ENCODE results near the gene MAPT.

The MAPT gene

DNA sequence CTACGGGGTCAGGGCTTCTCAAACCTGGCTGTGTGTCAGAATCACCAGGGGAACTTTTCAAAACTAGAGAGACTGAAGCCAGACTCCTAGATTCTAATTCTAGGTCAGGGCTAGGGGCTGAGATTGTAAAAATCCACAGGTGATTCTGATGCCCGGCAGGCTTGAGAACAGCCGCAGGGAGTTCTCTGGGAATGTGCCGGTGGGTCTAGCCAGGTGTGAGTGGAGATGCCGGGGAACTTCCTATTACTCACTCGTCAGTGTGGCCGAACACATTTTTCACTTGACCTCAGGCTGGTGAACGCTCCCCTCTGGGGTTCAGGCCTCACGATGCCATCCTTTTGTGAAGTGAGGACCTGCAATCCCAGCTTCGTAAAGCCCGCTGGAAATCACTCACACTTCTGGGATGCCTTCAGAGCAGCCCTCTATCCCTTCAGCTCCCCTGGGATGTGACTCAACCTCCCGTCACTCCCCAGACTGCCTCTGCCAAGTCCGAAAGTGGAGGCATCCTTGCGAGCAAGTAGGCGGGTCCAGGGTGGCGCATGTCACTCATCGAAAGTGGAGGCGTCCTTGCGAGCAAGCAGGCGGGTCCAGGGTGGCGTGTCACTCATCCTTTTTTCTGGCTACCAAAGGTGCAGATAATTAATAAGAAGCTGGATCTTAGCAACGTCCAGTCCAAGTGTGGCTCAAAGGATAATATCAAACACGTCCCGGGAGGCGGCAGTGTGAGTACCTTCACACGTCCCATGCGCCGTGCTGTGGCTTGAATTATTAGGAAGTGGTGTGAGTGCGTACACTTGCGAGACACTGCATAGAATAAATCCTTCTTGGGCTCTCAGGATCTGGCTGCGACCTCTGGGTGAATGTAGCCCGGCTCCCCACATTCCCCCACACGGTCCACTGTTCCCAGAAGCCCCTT, 115.6 kb downstream of the MAPT start:
- Histone ChIP-seq H3K36me3 (replicated peaks; ENCODE audit: insufficient read depth, low read length) (no peaks in the 10 kb centered on the region), H2AFZ (ENCODE audit: low read length) (no peak overlapping the region), H3K27me3 (replicated peaks; ENCODE audit: insufficient read depth, low read length) (no peaks in the 10 kb centered on the region), H3K4me1 (ENCODE audit: low read length) (no peaks in the 10 kb centered on the region), H3K9ac (ENCODE audit: low read length) (no peak overlapping the region), H3K9me2 (replicated peaks; ENCODE audit: insufficient read depth, low read length) (no peaks in the 10 kb centered on the region), H3K4me2 (ENCODE audit: low read depth, low read length) (no peak overlapping the region), H3K4me3 (ENCODE audit: low read length) (no peak overlapping the region), H3K79me2 (ENCODE audit: low read length) (no peaks in the 10 kb centered on the region), H4K20me1 (ENCODE audit: insufficient read depth, low read length) (no peaks in the 10 kb centered on the region), H3K9me3 (replicated peaks; ENCODE audit: insufficient read depth, low read length) (no peaks in the 10 kb centered on the region), H3K27ac (ENCODE audit: low read length) (no peak overlapping the region), H3F3A (ENCODE audit: insufficient read depth, low read length) (no peaks in the 10 kb centered on the region)
- DNase-seq = no peak
- TF ChIP-seq, protein P1, sequence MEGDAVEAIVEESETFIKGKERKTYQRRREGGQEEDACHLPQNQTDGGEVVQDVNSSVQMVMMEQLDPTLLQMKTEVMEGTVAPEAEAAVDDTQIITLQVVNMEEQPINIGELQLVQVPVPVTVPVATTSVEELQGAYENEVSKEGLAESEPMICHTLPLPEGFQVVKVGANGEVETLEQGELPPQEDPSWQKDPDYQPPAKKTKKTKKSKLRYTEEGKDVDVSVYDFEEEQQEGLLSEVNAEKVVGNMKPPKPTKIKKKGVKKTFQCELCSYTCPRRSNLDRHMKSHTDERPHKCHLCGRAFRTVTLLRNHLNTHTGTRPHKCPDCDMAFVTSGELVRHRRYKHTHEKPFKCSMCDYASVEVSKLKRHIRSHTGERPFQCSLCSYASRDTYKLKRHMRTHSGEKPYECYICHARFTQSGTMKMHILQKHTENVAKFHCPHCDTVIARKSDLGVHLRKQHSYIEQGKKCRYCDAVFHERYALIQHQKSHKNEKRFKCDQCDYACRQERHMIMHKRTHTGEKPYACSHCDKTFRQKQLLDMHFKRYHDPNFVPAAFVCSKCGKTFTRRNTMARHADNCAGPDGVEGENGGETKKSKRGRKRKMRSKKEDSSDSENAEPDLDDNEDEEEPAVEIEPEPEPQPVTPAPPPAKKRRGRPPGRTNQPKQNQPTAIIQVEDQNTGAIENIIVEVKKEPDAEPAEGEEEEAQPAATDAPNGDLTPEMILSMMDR (IDR thresholded peaks at IDR 0.05; ENCODE audit: low read length) = no peak
- TF ChIP-seq EZH2phosphoT487 (IDR thresholded peaks at IDR 0.05; ENCODE audit: low read length) (no peak), EZH2 (optimal IDR thresholded peaks at IDR 0.05; ENCODE audit: low read depth, low read length) (no peak)

DNA sequence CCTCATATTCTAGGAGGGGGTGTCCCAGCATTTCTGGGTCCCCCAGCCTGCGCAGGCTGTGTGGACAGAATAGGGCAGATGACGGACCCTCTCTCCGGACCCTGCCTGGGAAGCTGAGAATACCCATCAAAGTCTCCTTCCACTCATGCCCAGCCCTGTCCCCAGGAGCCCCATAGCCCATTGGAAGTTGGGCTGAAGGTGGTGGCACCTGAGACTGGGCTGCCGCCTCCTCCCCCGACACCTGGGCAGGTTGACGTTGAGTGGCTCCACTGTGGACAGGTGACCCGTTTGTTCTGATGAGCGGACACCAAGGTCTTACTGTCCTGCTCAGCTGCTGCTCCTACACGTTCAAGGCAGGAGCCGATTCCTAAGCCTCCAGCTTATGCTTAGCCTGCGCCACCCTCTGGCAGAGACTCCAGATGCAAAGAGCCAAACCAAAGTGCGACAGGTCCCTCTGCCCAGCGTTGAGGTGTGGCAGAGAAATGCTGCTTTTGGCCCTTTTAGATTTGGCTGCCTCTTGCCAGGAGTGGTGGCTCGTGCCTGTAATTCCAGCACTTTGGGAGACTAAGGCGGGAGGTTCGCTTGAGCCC, 116.3 kb downstream of the MAPT start:
- no peaks in the 10 kb centered on the region for H3K9me2 ChIP-seq (replicated peaks; ENCODE audit: insufficient read depth, low read length)
- H3K27ac ChIP-seq (ENCODE audit: low read length) = no peak overlapping the region
- no peak overlapping the region for H3K4me2 ChIP-seq (ENCODE audit: low read depth, low read length)
- H3K9me3 ChIP-seq (replicated peaks; ENCODE audit: insufficient read depth, low read length) = no peaks in the 10 kb centered on the region
- TF ChIP-seq EZH2 (optimal IDR thresholded peaks at IDR 0.05; ENCODE audit: low read depth, low read length) (no peak), EZH2phosphoT487 (IDR thresholded peaks at IDR 0.05; ENCODE audit: low read length) (no peak)
- TF ChIP-seq, protein P1 (IDR thresholded peaks at IDR 0.05; ENCODE audit: low read length) = no peak
- DNase-seq = no peak
- H3K27me3 ChIP-seq (replicated peaks; ENCODE audit: insufficient read depth, low read length) = no peaks in the 10 kb centered on the region
- H3K4me3 ChIP-seq (ENCODE audit: low read length) = no peak overlapping the region
- H3F3A ChIP-seq (ENCODE audit: insufficient read depth, low read length) = no peaks in the 10 kb centered on the region
- no peak overlapping the region for H2AFZ ChIP-seq (ENCODE audit: low read length)
- no peaks in the 10 kb centered on the region for H4K20me1 ChIP-seq (ENCODE audit: insufficient read depth, low read length)
- H3K4me1 ChIP-seq (ENCODE audit: low read length) = no peaks in the 10 kb centered on the region
- no peak overlapping the region for H3K9ac ChIP-seq (ENCODE audit: low read length)
- no peaks in the 10 kb centered on the region for H3K36me3 ChIP-seq (replicated peaks; ENCODE audit: insufficient read depth, low read length)
- no peaks in the 10 kb centered on the region for H3K79me2 ChIP-seq (ENCODE audit: low read length)

DNA sequence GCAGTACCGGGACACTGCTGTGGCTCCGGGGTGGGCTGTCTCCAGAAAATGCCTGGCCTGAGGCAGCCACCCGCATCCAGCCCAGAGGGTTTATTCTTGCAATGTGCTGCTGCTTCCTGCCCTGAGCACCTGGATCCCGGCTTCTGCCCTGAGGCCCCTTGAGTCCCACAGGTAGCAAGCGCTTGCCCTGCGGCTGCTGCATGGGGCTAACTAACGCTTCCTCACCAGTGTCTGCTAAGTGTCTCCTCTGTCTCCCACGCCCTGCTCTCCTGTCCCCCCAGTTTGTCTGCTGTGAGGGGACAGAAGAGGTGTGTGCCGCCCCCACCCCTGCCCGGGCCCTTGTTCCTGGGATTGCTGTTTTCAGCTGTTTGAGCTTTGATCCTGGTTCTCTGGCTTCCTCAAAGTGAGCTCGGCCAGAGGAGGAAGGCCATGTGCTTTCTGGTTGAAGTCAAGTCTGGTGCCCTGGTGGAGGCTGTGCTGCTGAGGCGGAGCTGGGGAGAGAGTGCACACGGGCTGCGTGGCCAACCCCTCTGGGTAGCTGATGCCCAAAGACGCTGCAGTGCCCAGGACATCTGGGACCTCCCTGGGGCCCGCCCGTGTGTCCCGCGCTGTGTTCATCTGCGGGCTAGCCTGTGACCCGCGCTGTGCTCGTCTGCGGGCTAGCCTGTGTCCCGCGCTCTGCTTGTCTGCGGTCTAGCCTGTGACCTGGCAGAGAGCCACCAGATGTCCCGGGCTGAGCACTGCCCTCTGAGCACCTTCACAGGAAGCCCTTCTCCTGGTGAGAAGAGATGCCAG, 117.6 kb downstream of the MAPT start:
- Histone ChIP-seq H3K4me3 (ENCODE audit: low read length) (no peak overlapping the region), H3K36me3 (replicated peaks; ENCODE audit: insufficient read depth, low read length) (no peaks in the 10 kb centered on the region), H3K79me2 (ENCODE audit: low read length) (no peaks in the 10 kb centered on the region), H3K4me2 (ENCODE audit: low read depth, low read length) (no peak overlapping the region), H2AFZ (ENCODE audit: low read length) (no peak overlapping the region), H3F3A (ENCODE audit: insufficient read depth, low read length) (no peaks in the 10 kb centered on the region), H3K9me3 (replicated peaks; ENCODE audit: insufficient read depth, low read length) (no peaks in the 10 kb centered on the region), H3K9me2 (replicated peaks; ENCODE audit: insufficient read depth, low read length) (no peaks in the 10 kb centered on the region), H3K27ac (ENCODE audit: low read length) (no peak overlapping the region), H4K20me1 (ENCODE audit: insufficient read depth, low read length) (no peaks in the 10 kb centered on the region), H3K27me3 (replicated peaks; ENCODE audit: insufficient read depth, low read length) (no peaks in the 10 kb centered on the region), H3K4me1 (ENCODE audit: low read length) (no peaks in the 10 kb centered on the region), H3K9ac (ENCODE audit: low read length) (no peak overlapping the region)
- DNase-seq = no peak
- TF ChIP-seq, protein P1 (IDR thresholded peaks at IDR 0.05; ENCODE audit: low read length) = no peak
- TF ChIP-seq EZH2phosphoT487 (IDR thresholded peaks at IDR 0.05; ENCODE audit: low read length) (no peak), EZH2 (optimal IDR thresholded peaks at IDR 0.05; ENCODE audit: low read depth, low read length) (no peak)
